Myometrial cell (primary cell): ENCODE data around the gene ALK. TPM values are rescaled to one million over a fixed set of nuclear protein-coding genes. Genes with fewer than 3 reads are reported as not detected.

ENCODE experiments used
- total RNA-seq: library from RNA; depleted of rRNA; stranded (reverse); fragments of >200 nt; gene quantifications from 2 replicates; pipeline ENCODE4 v1.2.3, GENCODE V29; 2015

Gene ALK
- total RNA-seq: not detected in 2 replicates

GRCh38 chr2:29921560-29921915, at the start of gene ALK:
Gene ALK, minus strand, starts transcription at chr2:29921586. Its CDS starts 927 bp downstream, at chr2:29920659.

Other genes with a start within 250 kb of the ALK start
- 59.4 and 59.5 TPM in 2 replicates for gene YPEL5, start 225.4 kb upstream of the ALK start, total RNA-seq